Activated T-helper 1 cell treated with Interleukin-2 at 50 U/mL for 16 hours (primary cell): ENCODE measurements around the gene DCAF8.
"Not testable (repeated sequence)": the region's sequence is repeated elsewhere in the genome, so short reads cannot be mapped to it uniquely, and the experiment has no call there.

Experiments
- DNase-seq: peaks from one replicate; pipeline ENCODE4 v3.0.0-alpha.2; 2020; ENCODE audit warnings: low read depth

Gene DCAF8

GRCh38 chr1:160261893-160262794, at the start of gene DCAF8:
DCAF8 (minus strand) TSS chr1:160262549; CDS start chr1:160244008, 18,541 bp downstream.
- peak; percentile 95 for DNase-seq

- DNase-seq = no peak
Measured at GRCh38 chr1:160309571-160309970, 47.2 kb upstream of the DCAF8 start.

GRCh38 chr1:160309185-160309557, 46.8 kb upstream of the DCAF8 start:
- no peak for DNase-seq

GRCh38 chr1:160308451-160309184, 46.3 kb upstream of the DCAF8 start:
- no peak for DNase-seq

- no peak for DNase-seq
Measured at GRCh38 chr1:160307118-160307791, 44.9 kb upstream of the DCAF8 start.

GRCh38 chr1:160300173-160300572, 37.8 kb upstream of the DCAF8 start:
- DNase-seq = no peak

GRCh38 chr1:160296036-160296435, 33.7 kb upstream of the DCAF8 start:
- DNase-seq = no peak

- no peak for DNase-seq
Measured at GRCh38 chr1:160293020-160293968, 30.9 kb upstream of the DCAF8 start.

GRCh38 chr1:160291248-160292220, 29.2 kb upstream of the DCAF8 start:
- peak; percentile 32 for DNase-seq

- not testable (repeated sequence) for DNase-seq
Measured at GRCh38 chr1:160287769-160288168, 25.4 kb upstream of the DCAF8 start.

GRCh38 chr1:160285506-160285905, 23.2 kb upstream of the DCAF8 start:
- DNase-seq = no peak

- peak; percentile 87 for DNase-seq
Measured at GRCh38 chr1:160284782-160285344, 22.5 kb upstream of the DCAF8 start, which contains the start of gene PEX19. PEX19 (minus strand) TSS chr1:160285133; CDS start chr1:160285124, 9 bp downstream.

GRCh38 chr1:160284220-160284781, 22.0 kb upstream of the DCAF8 start:
- no peak for DNase-seq

- DNase-seq = no peak
Measured at GRCh38 chr1:160282807-160283206, 20.5 kb upstream of the DCAF8 start.

GRCh38 chr1:160277987-160278386, 15.6 kb upstream of the DCAF8 start:
- DNase-seq = no peak

- no peak for DNase-seq
Measured at GRCh38 chr1:160277330-160277729, 15.0 kb upstream of the DCAF8 start.

GRCh38 chr1:160271025-160271424, 8.7 kb upstream of the DCAF8 start:
- no peak for DNase-seq

GRCh38 chr1:160267284-160267991, 5.1 kb upstream of the DCAF8 start:
- no peak for DNase-seq
